Measurements from ENCODE around the gene DYNC2I2.

GRCh38 chr9:128617943-128618342 is 38.7 kb downstream of the DYNC2I2 start:
- TF ChIP-seq CTCF (IDR thresholded peaks at IDR 0.05; ENCODE audit: poor library complexity, severe bottlenecking) (no peak), EZH2 (IDR thresholded peaks at IDR 0.05; ENCODE audit: borderline replicate concordance, insufficient read depth, low read length, poor library complexity, severe bottlenecking) (no peak), POLR2AphosphoS5 (IDR thresholded peaks at IDR 0.05) (no peak)
